Measurements from ENCODE around the gene TFAP2A. TPM values are rescaled to one million over a fixed set of nuclear protein-coding genes. Genes with fewer than 3 reads are reported as not detected.

TFAP2A gene
- total RNA-seq, 4 donors from 2014 or later = 0.21 TPM; not detected in 2

- Histone ChIP-seq H3K4me1 (peaks cover 0 to 31% of the 10 kb centered on the region in 2 donors), H3K27ac (no peak overlapping the region), H3K36me3 (no peaks in the 10 kb centered on the region), H3K9me3 (no peaks in the 10 kb centered on the region), H3K27me3 (peaks cover 21 to 68% of the 10 kb centered on the region in 2 donors), H3K4me3 (no peak overlapping the region)
- TF ChIP-seq CTCF (IDR thresholded peaks at IDR 0.05) = no peak
- no peak for TF ChIP-seq POLR2A (IDR thresholded peaks at IDR 0.05)
- intact Hi-C loops (cut with DNase I; ENCODE audit: low total_unique reads) = no loop called here
- DNase-seq = no peak
Observed at GRCh38 chr6:10409731-10410206, 5.1 kb downstream of the TFAP2A start.

- TF ChIP-seq CTCF (IDR thresholded peaks at IDR 0.05) = no peak
- TF ChIP-seq POLR2A (IDR thresholded peaks at IDR 0.05) = no peak
- no peaks in the 10 kb centered on the region for H3K36me3 ChIP-seq
- no peak for DNase-seq
- intact Hi-C loops (cut with DNase I; ENCODE audit: low total_unique reads) = no loop called here
- no peaks in the 10 kb centered on the region for H3K9me3 ChIP-seq
- no peak overlapping the region for H3K4me3 ChIP-seq
- H3K27me3 ChIP-seq = peaks cover 18 to 63% of the 10 kb centered on the region in 2 donors
- peaks cover 0 to 30% of the 10 kb centered on the region in 2 donors for H3K4me1 ChIP-seq
- no peak overlapping the region for H3K27ac ChIP-seq
Observed at GRCh38 chr6:10409233-10409721, 5.6 kb downstream of the TFAP2A start.

GRCh38 chr6:10408457-10408856, 6.4 kb downstream of the TFAP2A start:
- Histone ChIP-seq H3K27me3 (peaks cover 18 to 55% of the 10 kb centered on the region in 2 donors), H3K4me1 (peaks cover 3 to 24% of the 10 kb centered on the region in 2 donors), H3K9me3 (no peaks in the 10 kb centered on the region), H3K4me3 (no peak overlapping the region), H3K36me3 (no peaks in the 10 kb centered on the region), H3K27ac (no peak overlapping the region)
- intact Hi-C loops (cut with DNase I; ENCODE audit: low total_unique reads) = no loop called here
- no peak for DNase-seq
- TF ChIP-seq POLR2A (IDR thresholded peaks at IDR 0.05) = no peak
- no peak for TF ChIP-seq CTCF (IDR thresholded peaks at IDR 0.05)

GRCh38 chr6:10407674-10408054, 7.2 kb downstream of the TFAP2A start:
- peaks cover 4 to 18% of the 10 kb centered on the region in 2 donors for H3K4me1 ChIP-seq
- no peaks in the 10 kb centered on the region for H3K36me3 ChIP-seq
- no peak for TF ChIP-seq CTCF (IDR thresholded peaks at IDR 0.05)
- no peak overlapping the region for H3K4me3 ChIP-seq
- H3K9me3 ChIP-seq = no peaks in the 10 kb centered on the region
- intact Hi-C loops (cut with DNase I; ENCODE audit: low total_unique reads) = no loop called here
- H3K27me3 ChIP-seq = peaks cover 12 to 49% of the 10 kb centered on the region in 2 donors
- no peak for DNase-seq
- no peak overlapping the region for H3K27ac ChIP-seq

- H3K27ac ChIP-seq = no peak overlapping the region
- peaks cover 4 to 16% of the 10 kb centered on the region in 2 donors for H3K4me1 ChIP-seq
- DNase-seq = no peak
- H3K27me3 ChIP-seq = peaks cover 11 to 49% of the 10 kb centered on the region in 2 donors
- no peak overlapping the region for H3K4me3 ChIP-seq
- intact Hi-C loops (cut with DNase I; ENCODE audit: low total_unique reads) = no loop called here
- TF ChIP-seq CTCF (IDR thresholded peaks at IDR 0.05) = no peak
- TF ChIP-seq POLR2A (IDR thresholded peaks at IDR 0.05) = no peak
- no peaks in the 10 kb centered on the region for H3K9me3 ChIP-seq
- no peaks in the 10 kb centered on the region for H3K36me3 ChIP-seq
Observed at GRCh38 chr6:10407018-10407673, 7.7 kb downstream of the TFAP2A start.

Data from uterus (tissue), 4 donors.